ENCODE measurements around the gene SUPT3H.

SUPT3H gene

DNA sequence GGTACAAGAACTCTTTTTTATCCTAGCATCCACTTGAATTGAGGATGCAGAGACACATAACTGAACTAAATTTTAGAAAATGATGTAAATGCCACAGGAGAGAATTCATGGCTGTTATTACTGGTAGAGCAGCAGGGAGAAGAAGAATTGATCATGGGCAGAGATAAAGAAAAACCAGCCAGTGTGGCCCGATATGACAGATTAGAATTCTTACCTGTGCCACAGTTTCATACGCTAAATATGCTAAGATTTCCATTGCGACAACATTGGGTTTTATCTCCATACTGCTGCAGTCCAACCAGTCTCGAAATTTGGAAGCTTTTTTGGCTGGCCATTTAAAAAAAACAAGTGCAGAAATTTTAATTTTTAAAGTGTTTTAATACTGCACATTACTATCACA, 423.5 kb downstream of the SUPT3H start:
- no CpG with 5 or more reads among the region's 4 CpGs for WGBS (ENCODE audit: extremely low coverage, insufficient coverage, low lambda C conversion rate)
- Histone ChIP-seq H2BK120ac (ENCODE audit: low read depth, low read length) (no peak overlapping the region), H2BK5ac (ENCODE audit: low read length) (no peak overlapping the region), H3K79me1 (ENCODE audit: low read length) (no peaks in the 10 kb centered on the region), H3K4ac (ENCODE audit: low read depth, low read length) (no peak overlapping the region), H3K36me3 (ENCODE audit: control insufficient read depth, insufficient read depth, low read length) (no peaks in the 10 kb centered on the region), H3K4me2 (ENCODE audit: low read length) (no peak overlapping the region), H3K79me2 (ENCODE audit: control insufficient read depth, insufficient read depth, low read length) (no peaks in the 10 kb centered on the region), H4K8ac (ENCODE audit: low read depth, low read length) (no peak overlapping the region), H3K27ac (ENCODE audit: low read depth, low read length) (no peak overlapping the region), H3K4me3 (ENCODE audit: low read length) (no peak overlapping the region), H3K4me1 (ENCODE audit: control insufficient read depth, low read depth, low read length) (no peaks in the 10 kb centered on the region), H2AK5ac (ENCODE audit: low read length) (no peak overlapping the region), H3K23ac (ENCODE audit: low read length) (no peak overlapping the region), H3K56ac (ENCODE audit: low read length) (no peak overlapping the region), H3K9ac (ENCODE audit: low read length) (no peak overlapping the region), H4K5ac (ENCODE audit: low read length) (no peak overlapping the region), H2BK15ac (replicated peaks; ENCODE audit: low read depth) (no peak overlapping the region), H3K27me3 (ENCODE audit: insufficient read depth, low read length, poor library complexity) (no peaks in the 10 kb centered on the region), H3K18ac (ENCODE audit: low read length) (no peak overlapping the region)
- DNase-seq = no peak

DNA sequence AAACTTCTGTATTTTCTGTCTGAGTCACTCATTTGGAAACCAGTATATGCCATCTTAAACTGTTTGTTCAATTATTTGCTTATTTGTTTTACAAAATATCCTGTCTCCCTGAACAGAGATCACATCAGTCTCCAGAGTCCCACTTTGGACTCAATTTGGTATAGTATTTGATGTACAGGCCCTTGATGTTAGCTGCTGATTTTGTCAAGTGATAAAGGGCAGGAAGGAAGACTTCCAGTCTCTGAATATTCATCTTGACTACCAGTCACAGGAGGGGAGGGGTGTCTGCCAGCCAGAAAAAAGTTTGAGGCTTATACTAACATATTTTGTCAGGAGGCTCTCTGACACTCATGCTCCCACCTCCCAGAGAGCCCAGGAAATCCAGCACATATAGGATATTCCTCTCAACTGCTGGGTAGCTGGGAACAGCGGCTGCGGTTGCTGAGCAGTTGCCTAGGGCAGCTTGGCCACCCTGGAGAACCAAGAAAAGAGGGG, 426.4 kb downstream of the SUPT3H start:
- peak; percentile 48 for DNase-seq
- WGBS (ENCODE audit: extremely low coverage, insufficient coverage, low lambda C conversion rate) = no CpG with 5 or more reads among the region's 2 CpGs
- H2BK5ac ChIP-seq (ENCODE audit: low read length) = no peak overlapping the region
- no peak overlapping the region for H2AK5ac ChIP-seq (ENCODE audit: low read length)
- H3K23ac ChIP-seq (ENCODE audit: low read length) = no peak overlapping the region
- no peaks in the 10 kb centered on the region for H3K79me1 ChIP-seq (ENCODE audit: low read length)
- no peaks in the 10 kb centered on the region for H3K79me2 ChIP-seq (ENCODE audit: control insufficient read depth, insufficient read depth, low read length)
- H3K4me3 ChIP-seq (ENCODE audit: low read length) = no peak overlapping the region
- no peak overlapping the region for H3K4me2 ChIP-seq (ENCODE audit: low read length)
- no peaks in the 10 kb centered on the region for H3K27me3 ChIP-seq (ENCODE audit: insufficient read depth, low read length, poor library complexity)
- no peak overlapping the region for H4K8ac ChIP-seq (ENCODE audit: low read depth, low read length)
- no peak overlapping the region for H3K4ac ChIP-seq (ENCODE audit: low read depth, low read length)
- no peaks in the 10 kb centered on the region for H3K36me3 ChIP-seq (ENCODE audit: control insufficient read depth, insufficient read depth, low read length)
- H3K9ac ChIP-seq (ENCODE audit: low read length) = no peak overlapping the region
- H3K4me1 ChIP-seq (ENCODE audit: control insufficient read depth, low read depth, low read length) = no peaks in the 10 kb centered on the region
- H2BK120ac ChIP-seq (ENCODE audit: low read depth, low read length) = no peak overlapping the region
- H4K5ac ChIP-seq (ENCODE audit: low read length) = no peak overlapping the region
- no peak overlapping the region for H3K27ac ChIP-seq (ENCODE audit: low read depth, low read length)
- H2BK15ac ChIP-seq (replicated peaks; ENCODE audit: low read depth) = no peak overlapping the region
- no peak overlapping the region for H3K18ac ChIP-seq (ENCODE audit: low read length)
- no peak overlapping the region for H3K56ac ChIP-seq (ENCODE audit: low read length)

DNA sequence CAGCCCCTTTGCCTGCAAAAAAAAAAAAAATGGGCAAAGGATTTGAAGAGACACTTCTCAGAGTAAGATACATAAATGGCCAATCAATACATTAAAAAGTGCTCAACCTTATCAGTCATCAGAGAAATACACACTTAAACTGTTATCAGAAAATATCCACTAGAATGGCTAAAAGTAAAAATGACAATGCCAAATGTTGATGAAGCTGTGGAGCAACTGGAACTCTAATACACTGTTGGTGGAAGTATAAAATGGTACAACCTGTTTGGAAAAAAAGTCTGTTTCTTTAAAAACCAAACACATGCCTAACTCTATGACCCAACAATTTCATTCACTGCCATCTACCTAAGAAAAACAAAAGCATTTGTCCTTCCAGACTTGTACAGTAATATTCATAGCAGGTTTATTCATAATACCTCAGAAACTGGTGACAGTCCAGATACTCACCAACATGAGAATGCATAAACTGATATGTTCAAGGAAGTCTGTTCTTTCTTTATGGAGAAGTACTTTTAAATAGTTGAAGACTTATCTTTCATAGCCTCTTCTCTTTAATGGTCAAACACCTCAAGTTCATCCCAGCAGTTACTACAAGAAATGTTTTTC, 428.0 kb downstream of the SUPT3H start:
- Histone ChIP-seq H3K9ac (ENCODE audit: low read length) (no peak overlapping the region), H2BK15ac (replicated peaks; ENCODE audit: low read depth) (no peak overlapping the region), H2BK5ac (ENCODE audit: low read length) (no peak overlapping the region), H3K4ac (ENCODE audit: low read depth, low read length) (no peak overlapping the region), H3K4me2 (ENCODE audit: low read length) (no peak overlapping the region), H3K79me1 (ENCODE audit: low read length) (no peaks in the 10 kb centered on the region), H4K8ac (ENCODE audit: low read depth, low read length) (no peak overlapping the region), H3K79me2 (ENCODE audit: control insufficient read depth, insufficient read depth, low read length) (no peaks in the 10 kb centered on the region), H3K56ac (ENCODE audit: low read length) (no peak overlapping the region), H3K4me1 (ENCODE audit: control insufficient read depth, low read depth, low read length) (no peaks in the 10 kb centered on the region), H3K27me3 (ENCODE audit: insufficient read depth, low read length, poor library complexity) (no peaks in the 10 kb centered on the region), H4K5ac (ENCODE audit: low read length) (no peak overlapping the region), H3K4me3 (ENCODE audit: low read length) (no peak overlapping the region), H2BK120ac (ENCODE audit: low read depth, low read length) (no peak overlapping the region), H2AK5ac (ENCODE audit: low read length) (no peak overlapping the region), H3K18ac (ENCODE audit: low read length) (no peak overlapping the region), H3K23ac (ENCODE audit: low read length) (no peak overlapping the region), H3K27ac (ENCODE audit: low read depth, low read length) (no peak overlapping the region), H3K36me3 (ENCODE audit: control insufficient read depth, insufficient read depth, low read length) (no peaks in the 10 kb centered on the region)
- no peak for DNase-seq

DNA sequence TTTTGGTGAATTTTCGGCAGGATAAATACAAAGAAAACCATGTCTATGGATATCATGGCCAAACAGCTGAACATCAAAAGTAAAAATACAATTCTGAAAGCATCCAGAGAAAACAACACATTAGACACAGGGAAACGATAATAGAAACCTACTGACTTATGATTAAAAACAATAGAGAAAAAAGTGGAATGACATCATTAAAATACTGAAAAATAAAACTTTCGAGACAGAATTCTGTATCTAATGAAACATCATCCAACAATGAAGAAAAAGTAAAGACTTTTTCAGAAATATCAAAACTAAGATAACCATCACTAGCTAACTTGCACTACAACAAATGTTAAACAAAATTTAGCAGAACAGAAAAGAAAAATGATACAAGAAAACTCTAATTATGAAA, 434.2 kb downstream of the SUPT3H start:
- H3K79me2 ChIP-seq (ENCODE audit: control insufficient read depth, insufficient read depth, low read length) = no peaks in the 10 kb centered on the region
- WGBS (ENCODE audit: extremely low coverage, insufficient coverage, low lambda C conversion rate) = no CpG with 5 or more reads among the region's 3 CpGs
- no peak overlapping the region for H2BK5ac ChIP-seq (ENCODE audit: low read length)
- H3K23ac ChIP-seq (ENCODE audit: low read length) = no peak overlapping the region
- no peak overlapping the region for H2AK5ac ChIP-seq (ENCODE audit: low read length)
- no peak overlapping the region for H3K18ac ChIP-seq (ENCODE audit: low read length)
- H3K4ac ChIP-seq (ENCODE audit: low read depth, low read length) = no peak overlapping the region
- no peak overlapping the region for H3K27ac ChIP-seq (ENCODE audit: low read depth, low read length)
- no peaks in the 10 kb centered on the region for H3K79me1 ChIP-seq (ENCODE audit: low read length)
- no peak overlapping the region for H2BK15ac ChIP-seq (replicated peaks; ENCODE audit: low read depth)
- no peaks in the 10 kb centered on the region for H3K27me3 ChIP-seq (ENCODE audit: insufficient read depth, low read length, poor library complexity)
- H2BK120ac ChIP-seq (ENCODE audit: low read depth, low read length) = no peak overlapping the region
- no peak overlapping the region for H3K9ac ChIP-seq (ENCODE audit: low read length)
- DNase-seq = no peak
- H3K4me2 ChIP-seq (ENCODE audit: low read length) = no peak overlapping the region
- H3K4me1 ChIP-seq (ENCODE audit: control insufficient read depth, low read depth, low read length) = no peaks in the 10 kb centered on the region
- no peaks in the 10 kb centered on the region for H3K36me3 ChIP-seq (ENCODE audit: control insufficient read depth, insufficient read depth, low read length)
- no peak overlapping the region for H4K8ac ChIP-seq (ENCODE audit: low read depth, low read length)
- H4K5ac ChIP-seq (ENCODE audit: low read length) = no peak overlapping the region
- H3K56ac ChIP-seq (ENCODE audit: low read length) = no peak overlapping the region
- H3K4me3 ChIP-seq (ENCODE audit: low read length) = no peak overlapping the region

DNA sequence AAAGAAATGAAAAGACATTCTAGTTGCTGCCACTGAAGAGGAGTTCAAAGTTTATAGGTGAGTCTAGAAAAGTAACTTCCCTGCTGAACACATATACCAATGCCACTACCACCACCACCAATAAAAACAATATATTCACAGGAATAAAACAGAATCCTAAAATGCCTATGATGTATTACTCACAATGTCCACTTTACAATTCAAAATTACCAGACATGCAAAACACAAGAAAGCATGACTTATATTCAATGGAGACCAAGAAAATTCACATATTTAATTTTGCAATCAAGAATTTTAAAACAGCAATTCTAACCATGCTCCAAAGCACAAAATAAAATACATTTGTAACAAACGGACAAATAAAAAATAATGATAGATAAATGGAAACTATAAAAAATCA, 434.9 kb downstream of the SUPT3H start:
- Histone ChIP-seq H3K4ac (ENCODE audit: low read depth, low read length) (no peak overlapping the region), H3K27me3 (ENCODE audit: insufficient read depth, low read length, poor library complexity) (no peaks in the 10 kb centered on the region), H4K8ac (ENCODE audit: low read depth, low read length) (no peak overlapping the region), H3K27ac (ENCODE audit: low read depth, low read length) (no peak overlapping the region), H3K79me2 (ENCODE audit: control insufficient read depth, insufficient read depth, low read length) (no peaks in the 10 kb centered on the region), H2BK5ac (ENCODE audit: low read length) (no peak overlapping the region), H3K36me3 (ENCODE audit: control insufficient read depth, insufficient read depth, low read length) (no peaks in the 10 kb centered on the region), H3K9ac (ENCODE audit: low read length) (no peak overlapping the region), H3K56ac (ENCODE audit: low read length) (no peak overlapping the region), H3K23ac (ENCODE audit: low read length) (no peak overlapping the region), H2BK15ac (replicated peaks; ENCODE audit: low read depth) (no peak overlapping the region), H3K4me3 (ENCODE audit: low read length) (no peak overlapping the region), H2AK5ac (ENCODE audit: low read length) (no peak overlapping the region), H4K5ac (ENCODE audit: low read length) (no peak overlapping the region), H2BK120ac (ENCODE audit: low read depth, low read length) (no peak overlapping the region), H3K79me1 (ENCODE audit: low read length) (no peaks in the 10 kb centered on the region), H3K18ac (ENCODE audit: low read length) (no peak overlapping the region), H3K4me2 (ENCODE audit: low read length) (no peak overlapping the region), H3K4me1 (ENCODE audit: control insufficient read depth, low read depth, low read length) (no peaks in the 10 kb centered on the region)
- no peak for DNase-seq
- WGBS (ENCODE audit: extremely low coverage, insufficient coverage, low lambda C conversion rate) = no CpG with 5 or more reads among the region's 1 CpG

DNA sequence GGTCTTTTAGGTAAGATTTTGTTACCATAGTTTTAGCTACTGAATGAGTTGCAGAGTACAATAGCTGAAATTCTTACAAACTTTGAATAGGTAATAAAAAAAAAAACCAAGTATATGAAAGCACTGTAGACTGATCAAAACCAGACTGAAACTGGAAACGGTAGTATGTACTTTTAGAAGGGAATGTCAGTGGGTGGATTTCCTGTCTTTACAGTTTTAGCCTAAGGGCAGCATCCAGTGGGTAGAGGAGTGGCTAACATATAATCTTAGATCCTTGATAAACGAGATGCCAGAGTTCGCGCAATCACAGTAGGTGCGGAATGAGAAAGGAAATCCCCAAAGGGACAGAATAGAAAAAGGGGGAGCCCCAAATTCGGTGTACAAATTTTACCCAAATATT, 435.5 kb downstream of the SUPT3H start:
- Histone ChIP-seq H3K4me1 (ENCODE audit: control insufficient read depth, low read depth, low read length) (no peaks in the 10 kb centered on the region), H3K79me1 (ENCODE audit: low read length) (no peaks in the 10 kb centered on the region), H3K18ac (ENCODE audit: low read length) (no peak overlapping the region), H3K4me3 (ENCODE audit: low read length) (no peak overlapping the region), H3K79me2 (ENCODE audit: control insufficient read depth, insufficient read depth, low read length) (no peaks in the 10 kb centered on the region), H2BK15ac (replicated peaks; ENCODE audit: low read depth) (no peak overlapping the region), H3K9ac (ENCODE audit: low read length) (no peak overlapping the region), H3K27ac (ENCODE audit: low read depth, low read length) (no peak overlapping the region), H3K36me3 (ENCODE audit: control insufficient read depth, insufficient read depth, low read length) (no peaks in the 10 kb centered on the region), H3K4ac (ENCODE audit: low read depth, low read length) (no peak overlapping the region), H2BK5ac (ENCODE audit: low read length) (no peak overlapping the region), H3K56ac (ENCODE audit: low read length) (no peak overlapping the region), H2AK5ac (ENCODE audit: low read length) (no peak overlapping the region), H3K23ac (ENCODE audit: low read length) (no peak overlapping the region), H3K4me2 (ENCODE audit: low read length) (no peak overlapping the region), H4K8ac (ENCODE audit: low read depth, low read length) (no peak overlapping the region), H2BK120ac (ENCODE audit: low read depth, low read length) (no peak overlapping the region), H4K5ac (ENCODE audit: low read length) (no peak overlapping the region), H3K27me3 (ENCODE audit: insufficient read depth, low read length, poor library complexity) (no peaks in the 10 kb centered on the region)
- WGBS (ENCODE audit: extremely low coverage, insufficient coverage, low lambda C conversion rate) = no CpG with 5 or more reads among the region's 6 CpGs
- DNase-seq = peak; percentile 39
